Keratinocyte (primary cell): Measurements from ENCODE around the gene SCRN1. TPM values are rescaled to one million over a fixed set of nuclear protein-coding genes. Genes with fewer than 3 reads are reported as not detected.

Experiments used
- DNase-seq: peaks from one replicate; pipeline ENCODE4 v3.0.0-alpha.2; 2011; ENCODE audit warnings: low read depth, missing footprints, low spot score
- FAIRE-seq: peaks from 2 replicates; lab custom pipeline; 2011; peaks lifted over from hg19 to GRCh38; lab: Jason Lieb, UNC
- H2AFZ ChIP-seq: 2 replicates; pipeline ENCODE4 v1.6.0; 2012; ENCODE audit warnings: low read length, control low read depth, inconsistent platforms; ENCODE audit not compliant: control insufficient read depth
- H3K27ac ChIP-seq: 2 replicates; pipeline ENCODE4 v1.5.1; 2011; ENCODE audit warnings: low read length; ENCODE audit not compliant: control insufficient read depth, insufficient read depth
- H3K27me3 ChIP-seq: 3 replicates; pipeline ENCODE4 v1.6.0; 2011; ENCODE audit warnings: low read length; ENCODE audit not compliant: control insufficient read depth, insufficient read depth; ENCODE audit errors: extremely low read depth
- H3K36me3 ChIP-seq, 2 experiments: 2 replicates in 1 of 2; 3 replicates in 1 of 2; pipeline ENCODE4 v1.5.1; 2011; ENCODE audit warnings: low read length in 2 of 2, mild to moderate bottlenecking in 1 of 2; ENCODE audit not compliant: control insufficient read depth in 2 of 2, insufficient read depth in 2 of 2; ENCODE audit errors: extremely low read depth in 1 of 2
- H3K4me1 ChIP-seq: 3 replicates; pipeline ENCODE4 v1.5.1; 2011; ENCODE audit warnings: low read length; ENCODE audit not compliant: control insufficient read depth, insufficient read depth; ENCODE audit errors: extremely low read depth
- H3K4me2 ChIP-seq: 3 replicates; pipeline ENCODE4 v1.6.0; 2011; ENCODE audit warnings: low read depth, low read length; ENCODE audit not compliant: control insufficient read depth, insufficient read depth; ENCODE audit errors: extremely low read depth
- H3K4me3 ChIP-seq, 3 experiments: fragments of 200-600 bp in 1 of 3; sonication (generic) in 1 of 3; 2 replicates in 2 of 3; 3 replicates in 1 of 3; pipeline ENCODE4 v1.5.1; 2011 to 2016; ENCODE audit warnings: low read length in 3 of 3, mild to moderate bottlenecking in 3 of 3, control low read depth in 2 of 3, inconsistent platforms in 1 of 3, low read depth in 1 of 3, mixed read lengths in 1 of 3, mixed run types in 1 of 3, moderate library complexity in 1 of 3; ENCODE audit not compliant: control insufficient read depth in 2 of 3, insufficient read depth in 2 of 3; ENCODE audit errors: extremely low read depth in 1 of 3
- H3K79me2 ChIP-seq: 2 replicates; pipeline ENCODE4 v1.6.0; 2012; ENCODE audit warnings: low read length; ENCODE audit not compliant: control insufficient read depth, insufficient read depth
- H3K9ac ChIP-seq: 3 replicates; pipeline ENCODE4 v1.6.0; 2011; ENCODE audit warnings: low read length; ENCODE audit not compliant: control insufficient read depth, insufficient read depth; ENCODE audit errors: extremely low read depth
- H3K9me1 ChIP-seq: 3 replicates; pipeline ENCODE4 v1.6.0; 2011; ENCODE audit warnings: low read length; ENCODE audit not compliant: control insufficient read depth, insufficient read depth; ENCODE audit errors: extremely low read depth
- H3K9me3 ChIP-seq: 2 replicates; pipeline ENCODE4 v1.5.1; 2012; ENCODE audit warnings: low read depth, low read length; ENCODE audit not compliant: control insufficient read depth
- H4K20me1 ChIP-seq: 3 replicates; pipeline ENCODE4 v1.6.0; 2011; ENCODE audit warnings: low read length; ENCODE audit not compliant: control insufficient read depth, insufficient read depth; ENCODE audit errors: extremely low read depth
- CTCF ChIP-seq, 3 experiments: IDR thresholded peaks in 1 of 3; conservative IDR thresholded peaks in 1 of 3; optimal IDR thresholded peaks in 1 of 3; 2 replicates in 2 of 3; 3 replicates in 1 of 3; pipeline versions ENCODE3 to v1.5.1; 2011; ENCODE audit warnings: low read length in 3 of 3, mild to moderate bottlenecking in 3 of 3, moderate library complexity in 2 of 3, control low read depth in 1 of 3, inconsistent platforms in 1 of 3; ENCODE audit not compliant: insufficient read depth in 2 of 3; ENCODE audit errors: extremely low read depth in 1 of 3
- EZH2 ChIP-seq: IDR thresholded peaks from one replicate; pipeline ENCODE4 v1.6.1; 2012; ENCODE audit warnings: inconsistent platforms, mild to moderate bottlenecking, low read length, moderate library complexity
- dilution Hi-C: fragments of 300-500 bp; cut with MboI; formaldehyde crosslinking; loops from one replicate; pipeline ENCODE4 v1.7.0; 2020; ENCODE audit warnings: low sequenced_read_pairs; ENCODE audit not compliant: extremely low pct_ligation_motif_present
- polyA plus RNA-seq, 5 experiments: library from polyadenylated mRNA; depleted of rRNA in 3 of 5; stranded (reverse) in 3 of 5; stranded (forward) in 1 of 5; unstranded in 1 of 5; fragments of >200 nt; gene quantifications; 1 replicate in 1 of 5; 2 replicates in 3 of 5; 3 replicates in 1 of 5; pipeline versions ENCODE4 v1.2.1 to v1.2.3, GENCODE V29; 2011 to 2012; ENCODE audit warnings: missing spikeins in 2 of 5, low read depth in 1 of 5, low replicate concordance in 1 of 5

SCRN1 gene
- polyA plus RNA-seq, 1 donor (not counting 4 experiments of a cell fraction or from before 2014, with no cell fraction given): 52.3 TPM

DNA sequence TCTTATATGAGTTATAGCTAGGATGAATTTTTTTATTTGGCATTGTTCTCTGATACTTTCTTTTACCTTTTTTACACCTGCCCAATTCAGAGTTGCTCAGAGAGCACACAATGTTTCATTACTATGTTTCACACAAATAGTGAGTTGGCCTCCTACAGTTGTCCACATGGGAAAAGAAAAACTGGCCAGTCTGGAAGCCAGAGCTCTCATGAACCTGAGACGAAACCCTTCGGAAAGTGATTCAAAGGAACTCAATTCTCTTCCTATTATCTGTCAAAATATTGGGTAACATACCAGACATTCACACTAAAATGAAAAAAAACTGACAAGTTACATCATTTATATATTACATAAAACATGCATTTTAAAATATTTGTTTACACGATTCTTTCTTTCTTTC is 15.3 kb downstream of the SCRN1 start:
- no peak for FAIRE-seq
- no peak for DNase-seq
- dilution Hi-C loops: no loop called here
- Histone ChIP-seq H3K4me3 (no peak overlapping the region), H3K4me1 (no peaks in the 10 kb centered on the region), H3K9me1 (no peaks in the 10 kb centered on the region), H3K4me2 (no peak overlapping the region), H3K27ac (no peak overlapping the region), H3K9ac (no peak overlapping the region), H3K9me3 (no peaks in the 10 kb centered on the region), H2AFZ (no peak overlapping the region), H3K36me3 (no peaks in the 10 kb centered on the region), H4K20me1 (no peaks in the 10 kb centered on the region), H3K79me2 (peaks cover 76% of the 10 kb centered on the region), H3K27me3 (no peaks in the 10 kb centered on the region)
- TF ChIP-seq EZH2 (no peak), CTCF (optimal IDR thresholded peaks at IDR 0.05 in 1 of 3, IDR thresholded peaks at IDR 0.05 in 1 of 3, conservative IDR thresholded peaks at IDR 0.05 in 1 of 3; ENCODE audit: extremely low read depth in 1 of 3, insufficient read depth in 2 of 3, low read length in 3 of 3) (no peak)

- no peaks in the 10 kb centered on the region for H3K36me3 ChIP-seq
Observed at GRCh38 chr7:29972315-29972669, 17.3 kb downstream of the SCRN1 start.

More at GRCh38 chr7:29972315-29972669, 17.3 kb downstream of the SCRN1 start:
- Histone ChIP-seq H3K27me3 (no peaks in the 10 kb centered on the region), H3K9ac (no peak overlapping the region), H3K4me2 (no peak overlapping the region), H3K9me3 (no peaks in the 10 kb centered on the region), H4K20me1 (peaks cover 6% of the 10 kb centered on the region), H3K27ac (no peak overlapping the region), H3K79me2 (peaks cover 70% of the 10 kb centered on the region), H3K4me3 (no peak overlapping the region), H3K4me1 (no peaks in the 10 kb centered on the region), H3K9me1 (no peaks in the 10 kb centered on the region), H2AFZ (no peak overlapping the region)
- DNase-seq: no peak
- TF ChIP-seq CTCF (optimal IDR thresholded peaks at IDR 0.05 in 1 of 3, IDR thresholded peaks at IDR 0.05 in 1 of 3, conservative IDR thresholded peaks at IDR 0.05 in 1 of 3; ENCODE audit: extremely low read depth in 1 of 3, insufficient read depth in 2 of 3, low read length in 3 of 3) (no peak), EZH2 (no peak)
- FAIRE-seq: no peak
- dilution Hi-C loops: no loop called here
